Lung (tissue), 12 donors: ENCODE measurements around the gene BTBD3. TPM values are rescaled to one million over a fixed set of nuclear protein-coding genes. Genes with fewer than 3 reads are reported as not detected.

Experiments used
- ATAC-seq: fragments of 200-7000 bp; cut with Tn5 transposase; one replicate; pipeline ENCODE4 v1.9.1; 2020; ENCODE audit warnings: moderate number of reproducible peaks; ENCODE audit not compliant: insufficient read depth, low FRiP score
- DNase-seq, 3 donors: peaks; one replicate each; pipeline ENCODE4 v3.0.0-alpha.2; 2013 to 2017
- H3K27ac ChIP-seq, 2 donors: one replicate each; pipeline ENCODE4 v1.5.1; 2013; ENCODE audit warnings: mild to moderate bottlenecking in 2 of 2, moderate library complexity in 2 of 2, control low read depth in 1 of 2, inconsistent platforms in 1 of 2, low read depth in 1 of 2, low read length in 1 of 2
- H3K27me3 ChIP-seq, 3 donors: one replicate each; pipeline ENCODE4 v1.5.1; 2013; ENCODE audit warnings: low read length in 2 of 3; ENCODE audit not compliant: control insufficient read depth in 3 of 3, insufficient read depth in 3 of 3
- H3K36me3 ChIP-seq, 4 donors: one replicate each; pipeline ENCODE4 v1.5.1; 2013; ENCODE audit warnings: low read length in 4 of 4, mild to moderate bottlenecking in 1 of 4, moderate library complexity in 1 of 4; ENCODE audit not compliant: control insufficient read depth in 4 of 4, insufficient read depth in 4 of 4
- H3K4me1 ChIP-seq, 5 donors: one replicate each; pipeline ENCODE4 v1.5.1; 2013; ENCODE audit warnings: low read length in 5 of 5, mild to moderate bottlenecking in 2 of 5, moderate library complexity in 1 of 5; ENCODE audit not compliant: control insufficient read depth in 5 of 5, insufficient read depth in 5 of 5
- H3K4me3 ChIP-seq: one replicate; pipeline ENCODE4 v1.5.1; 2013; ENCODE audit warnings: mild to moderate bottlenecking, control low read depth, moderate library complexity
- H3K9ac ChIP-seq, 2 donors: one replicate each; pipeline ENCODE4 v1.5.1; 2013; ENCODE audit warnings: low read length in 2 of 2, control low read depth in 1 of 2; ENCODE audit not compliant: insufficient read depth in 1 of 2
- H3K9me3 ChIP-seq, 4 donors: one replicate each; pipeline ENCODE4 v1.5.1; 2013; ENCODE audit warnings: low read length in 3 of 4, mild to moderate bottlenecking in 1 of 4, moderate library complexity in 1 of 4; ENCODE audit not compliant: control insufficient read depth in 4 of 4, insufficient read depth in 3 of 4
- CTCF ChIP-seq: IDR thresholded peaks from 2 replicates; pipeline ENCODE4 v1.5.1; 2012; ENCODE audit warnings: mild to moderate bottlenecking; ENCODE audit errors: control extremely low read depth, extremely low read depth
- WGBS, 2 donors: extraction: QIAGEN DNeasy Blood & Tissue Kit; methylation state at CpG; one replicate each; pipeline ENCODE4 v1.1.7; 2013; 5-methylcytosine and 5-hydroxymethylcytosine counted together
- polyA plus RNA-seq, 2 donors: library from polyadenylated mRNA; stranded (reverse); fragments of 200-250 nt; gene quantifications; one replicate each; pipeline ENCODE4 v1.2.1, GENCODE V29; 2013
- total RNA-seq, 2 donors: library from RNA; depleted of rRNA in 1 of 2; stranded (reverse); fragments of >200 nt in 1 of 2; gene quantifications; one replicate each; pipeline ENCODE4 v1.2.1, GENCODE V29; 2014 to 2021
- donor health status: control.
- donor health status: control.
- donor health status: Bipolar disorder and iron deficiency.
- donor health status: healthy.
- donor health status: DM: yes; HTN: yes; CAD: no.

BTBD3 gene
- total and polyA plus RNA-seq, 4 donors: 7.4 to 67.9 (median 22.5) TPM

- Histone ChIP-seq H3K9me3 (no peaks in the 10 kb centered on the region), H3K27me3 (no peaks in the 10 kb centered on the region), H3K4me1 (peaks cover 2 to 12% (median 4%) of the 10 kb centered on the region in 5 donors), H3K9ac (no peak overlapping the region), H3K27ac (no peak overlapping the region), H3K4me3 (no peak overlapping the region), H3K36me3 (no peaks in the 10 kb centered on the region)
- TF ChIP-seq CTCF: no peak
- no peak for ATAC-seq
- WGBS, 2 donors: 76 to 89% methylated on average over 4 of the region's 4 CpGs
- DNase-seq: no peak
Measured at GRCh38 chr20:11912659-11913415, 4.9 kb upstream of the BTBD3 start.

DNA sequence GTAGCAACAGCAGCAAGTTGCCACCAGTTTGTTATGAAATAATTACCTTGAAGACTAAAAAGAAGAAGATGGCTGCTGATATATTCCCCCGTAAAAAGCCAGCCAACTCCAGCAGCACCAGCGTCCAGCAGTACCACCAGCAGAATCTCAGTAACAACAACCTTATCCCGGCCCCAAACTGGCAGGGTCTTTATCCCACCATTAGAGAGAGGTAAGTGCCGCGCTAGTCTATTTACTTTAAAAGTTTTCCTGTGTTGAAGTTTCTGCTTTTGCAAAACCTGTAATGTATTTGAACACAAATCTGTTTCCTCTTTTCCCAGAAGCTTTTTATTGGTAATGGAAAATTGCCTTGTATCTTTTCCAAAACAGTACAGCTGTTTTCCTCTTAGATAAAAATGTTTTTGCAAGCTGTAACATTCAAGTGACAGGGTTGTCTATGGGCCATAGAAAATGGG is 725 bp downstream of the BTBD3 start:
- Histone ChIP-seq H3K4me3 (peak overlapping the region; percentile 39), H3K27ac (peak overlapping the region; percentile 54 to 65), H3K36me3 (peaks cover 6 to 10% (median 7%) of the 10 kb centered on the region in 4 donors), H3K9ac (peak overlapping the region in 1 of 2 donors; percentile 35), H3K4me1 (peaks cover 4 to 32% (median 19%) of the 10 kb centered on the region in 5 donors), H3K9me3 (no peaks in the 10 kb centered on the region), H3K27me3 (no peaks in the 10 kb centered on the region)
- 11 to 16% methylated on average over 5 of the region's 5 CpGs for WGBS, 2 donors
- no peak for TF ChIP-seq CTCF
- peak in 2 of 3 donors; percentile 88 to 89 for DNase-seq
- no peak for ATAC-seq

GRCh38 chr20:11918981-11919380 is 1.3 kb downstream of the BTBD3 start:
- ATAC-seq: no peak
- peaks cover 4 to 32% (median 19%) of the 10 kb centered on the region in 5 donors for H3K4me1 ChIP-seq

More at GRCh38 chr20:11918981-11919380, 1.3 kb downstream of the BTBD3 start:
- H3K27me3 ChIP-seq: no peaks in the 10 kb centered on the region
- peak overlapping the region in 1 of 2 donors; percentile 14 for H3K9ac ChIP-seq
- DNase-seq: peak; percentile 74 to 87 (median 84)
- peak overlapping the region; percentile 15 to 17 for H3K27ac ChIP-seq
- H3K4me3 ChIP-seq: peak overlapping the region; percentile 57
- H3K36me3 ChIP-seq: peaks cover 7 to 12% (median 9%) of the 10 kb centered on the region in 4 donors
- WGBS, 2 donors: 24 to 33% methylated on average over 8 of the region's 8 CpGs
- TF ChIP-seq CTCF: no peak
- H3K9me3 ChIP-seq: no peaks in the 10 kb centered on the region
